ENCODE results near the gene PLEKHA7.

GRCh38 chr11:16743478-16743877, 270.7 kb downstream of the PLEKHA7 start:
- TF ChIP-seq CTCF (IDR thresholded peaks at IDR 0.05; ENCODE audit: insufficient read depth, low read length) = no peak
- no peak for TF ChIP-seq POLR2AphosphoS5 (IDR thresholded peaks at IDR 0.05; ENCODE audit: low read depth)
- TF ChIP-seq, protein P1, sequence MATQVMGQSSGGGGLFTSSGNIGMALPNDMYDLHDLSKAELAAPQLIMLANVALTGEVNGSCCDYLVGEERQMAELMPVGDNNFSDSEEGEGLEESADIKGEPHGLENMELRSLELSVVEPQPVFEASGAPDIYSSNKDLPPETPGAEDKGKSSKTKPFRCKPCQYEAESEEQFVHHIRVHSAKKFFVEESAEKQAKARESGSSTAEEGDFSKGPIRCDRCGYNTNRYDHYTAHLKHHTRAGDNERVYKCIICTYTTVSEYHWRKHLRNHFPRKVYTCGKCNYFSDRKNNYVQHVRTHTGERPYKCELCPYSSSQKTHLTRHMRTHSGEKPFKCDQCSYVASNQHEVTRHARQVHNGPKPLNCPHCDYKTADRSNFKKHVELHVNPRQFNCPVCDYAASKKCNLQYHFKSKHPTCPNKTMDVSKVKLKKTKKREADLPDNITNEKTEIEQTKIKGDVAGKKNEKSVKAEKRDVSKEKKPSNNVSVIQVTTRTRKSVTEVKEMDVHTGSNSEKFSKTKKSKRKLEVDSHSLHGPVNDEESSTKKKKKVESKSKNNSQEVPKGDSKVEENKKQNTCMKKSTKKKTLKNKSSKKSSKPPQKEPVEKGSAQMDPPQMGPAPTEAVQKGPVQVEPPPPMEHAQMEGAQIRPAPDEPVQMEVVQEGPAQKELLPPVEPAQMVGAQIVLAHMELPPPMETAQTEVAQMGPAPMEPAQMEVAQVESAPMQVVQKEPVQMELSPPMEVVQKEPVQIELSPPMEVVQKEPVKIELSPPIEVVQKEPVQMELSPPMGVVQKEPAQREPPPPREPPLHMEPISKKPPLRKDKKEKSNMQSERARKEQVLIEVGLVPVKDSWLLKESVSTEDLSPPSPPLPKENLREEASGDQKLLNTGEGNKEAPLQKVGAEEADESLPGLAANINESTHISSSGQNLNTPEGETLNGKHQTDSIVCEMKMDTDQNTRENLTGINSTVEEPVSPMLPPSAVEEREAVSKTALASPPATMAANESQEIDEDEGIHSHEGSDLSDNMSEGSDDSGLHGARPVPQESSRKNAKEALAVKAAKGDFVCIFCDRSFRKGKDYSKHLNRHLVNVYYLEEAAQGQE (IDR thresholded peaks at IDR 0.05; ENCODE audit: insufficient replicate concordance, low read depth) = no peak
- TF ChIP-seq GABPA (IDR thresholded peaks at IDR 0.05; ENCODE audit: low read depth) = no peak
- no peak for TF ChIP-seq SPI1 (IDR thresholded peaks at IDR 0.05; ENCODE audit: borderline replicate concordance, low read depth)
